Head of caudate nucleus (tissue), 42 donors: ENCODE measurements around the gene AKAP5.

Experiments used
- DNase-seq, 42 donors: peaks; one replicate each; pipeline versions ENCODE4 v3.0.0 to v3.0.0-alpha.2; 2020 to 2021; ENCODE audit warnings: mixed read lengths in 7 of 42
- intact Hi-C: fragments of 100-400 bp; cut with DNase I; formaldehyde crosslinking; loops from one replicate; pipeline ENCODE4 v1.15.0; 2022

The AKAP5 gene

DNA sequence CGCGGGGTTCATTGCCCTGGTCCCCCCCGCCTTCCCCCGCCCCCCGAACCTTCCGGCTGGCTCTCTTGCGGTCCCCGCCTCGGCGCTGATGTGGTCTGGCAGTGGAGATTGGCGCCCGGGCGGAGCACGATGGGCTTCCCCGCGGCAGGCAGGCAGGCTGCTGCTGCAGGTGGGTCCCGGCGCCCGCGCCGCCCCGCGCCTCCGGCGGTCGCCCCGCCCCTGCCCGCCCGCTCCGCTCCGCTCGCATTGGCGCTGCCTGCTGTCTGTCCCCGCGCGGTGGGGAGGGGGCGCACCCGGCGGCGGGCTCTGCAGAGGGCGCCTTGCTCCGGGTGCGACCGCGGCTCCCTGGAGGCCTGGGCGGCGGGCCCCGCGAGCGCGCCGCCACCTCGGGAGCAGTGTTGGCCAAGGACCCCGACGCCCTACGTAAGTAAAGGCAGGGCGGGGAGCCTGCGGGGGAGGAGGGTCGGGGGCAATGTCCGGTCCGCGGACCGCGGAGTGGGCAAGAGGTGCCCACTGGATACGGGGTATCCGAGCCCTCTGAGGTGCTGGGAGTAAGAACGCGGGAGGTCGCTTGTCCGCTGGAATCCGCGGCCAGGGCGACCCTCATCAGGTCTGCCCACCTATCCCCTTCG lies at the start of gene AKAP5:
AKAP5 (plus strand) TSS at position 309 of the 632 bp plus-strand sequence. CDS start 2,896 bp downstream, outside the sequence.
- intact Hi-C loops, result no loop called here

GRCh38 chr14:64416348-64416932 lies 48.9 kb upstream of the AKAP5 start:
- no peak for DNase-seq
- intact Hi-C loops, result no loop called here

More for the DNA sequence above, at the start of gene AKAP5:
- DNase-seq, result peak; percentile 40 to 93 (median 84)

- intact Hi-C loops, result no loop called here
- DNase-seq, result no peak
Observed at GRCh38 chr14:64417055-64417770, 48.1 kb upstream of the AKAP5 start.

- intact Hi-C loops, result no loop called here
- peak in 5 of 42 donors; percentile 29 to 53 (median 38) for DNase-seq
Observed at GRCh38 chr14:64417771-64418125, 47.6 kb upstream of the AKAP5 start.

GRCh38 chr14:64419003-64419402 lies 46.3 kb upstream of the AKAP5 start:
- DNase-seq, result no peak

DNA sequence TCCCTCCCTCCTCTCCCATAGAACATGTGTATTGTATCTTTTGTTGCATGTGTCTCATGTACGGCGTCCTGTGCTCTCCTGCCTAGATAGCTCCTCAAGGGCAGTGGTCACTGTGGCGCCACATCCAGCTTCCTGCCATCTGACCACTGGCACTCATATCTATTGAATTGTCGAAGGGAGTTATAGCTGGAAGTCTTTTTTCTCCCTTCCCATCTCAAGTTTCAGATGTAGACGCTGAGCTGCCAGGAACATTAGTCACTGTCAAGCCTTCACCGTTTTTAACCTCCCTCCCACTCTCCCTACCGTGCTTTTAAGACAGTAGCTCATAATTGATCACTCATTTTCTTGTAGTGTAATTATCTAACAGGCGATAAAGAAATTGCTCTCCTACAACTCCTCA lies 44.1 kb upstream of the AKAP5 start:
- DNase-seq, result peak in 22 of 42 donors; percentile 20 to 84 (median 48)
- intact Hi-C loops, result no loop called here

More at GRCh38 chr14:64419003-64419402, 46.3 kb upstream of the AKAP5 start:
- intact Hi-C loops, result no loop called here

DNA sequence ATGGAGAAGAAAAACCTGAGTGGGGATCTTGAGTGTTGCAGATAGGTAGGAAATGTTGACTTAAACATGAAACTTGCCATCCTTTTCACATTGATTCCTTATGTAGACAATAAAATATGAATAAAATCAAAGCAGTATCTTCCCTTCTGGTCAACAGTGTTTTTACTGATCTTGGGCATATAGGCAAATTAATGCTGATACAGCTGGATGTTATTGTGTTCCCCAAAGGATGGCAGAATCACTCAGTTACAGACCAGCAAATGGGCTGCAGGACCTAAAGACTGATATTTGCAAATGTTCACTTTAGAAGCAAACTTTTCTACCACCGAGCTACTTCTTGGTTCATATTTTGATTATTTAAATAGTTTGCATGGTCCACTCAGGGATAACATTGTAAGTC lies 43.3 kb upstream of the AKAP5 start:
- intact Hi-C loops, result no loop called here
- DNase-seq, result no peak

DNA sequence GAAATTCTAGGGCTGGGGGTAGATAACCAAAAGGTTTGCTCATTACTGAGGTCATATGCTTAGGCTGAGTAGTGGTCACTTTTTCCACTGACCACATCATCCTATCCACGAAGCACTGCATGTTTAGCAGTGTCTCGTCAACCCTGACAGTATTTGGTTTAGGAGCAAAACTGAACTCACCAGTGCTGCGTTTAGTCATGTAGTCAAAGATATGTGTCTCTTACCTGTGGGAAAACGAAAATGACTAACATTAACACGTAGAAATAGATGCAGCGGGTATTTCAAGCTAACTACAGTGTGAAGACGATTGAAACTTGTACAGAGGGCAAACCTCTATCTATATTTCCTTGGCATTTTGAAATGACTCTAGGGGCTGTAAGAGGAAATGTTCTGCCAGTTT lies 42.5 kb upstream of the AKAP5 start:
- DNase-seq, result no peak
- intact Hi-C loops, result no loop called here

- intact Hi-C loops, result no loop called here
- peak; percentile 15 to 91 (median 68) for DNase-seq
Observed at GRCh38 chr14:64423987-64424386, 41.3 kb upstream of the AKAP5 start.

DNA sequence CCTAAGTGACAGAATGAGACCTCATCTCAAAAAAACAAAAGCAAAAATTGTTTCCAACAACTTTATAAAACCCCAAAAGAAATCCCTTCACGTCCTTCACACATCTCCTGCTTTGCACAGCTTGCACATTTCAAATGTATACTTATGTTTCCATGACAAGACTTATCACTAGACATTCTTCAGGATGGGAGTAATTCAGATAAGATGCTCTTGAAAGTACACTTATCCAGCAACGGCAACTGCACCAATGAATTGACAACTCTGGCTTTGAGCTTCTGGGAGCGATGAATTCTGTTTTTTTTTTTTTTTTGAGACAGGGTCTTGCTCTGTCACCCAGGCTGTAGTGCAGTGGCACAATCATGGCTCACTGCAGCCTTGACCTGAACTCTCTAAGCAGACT lies 30.8 kb upstream of the AKAP5 start:
- no peak for DNase-seq
- intact Hi-C loops, result no loop called here

DNA sequence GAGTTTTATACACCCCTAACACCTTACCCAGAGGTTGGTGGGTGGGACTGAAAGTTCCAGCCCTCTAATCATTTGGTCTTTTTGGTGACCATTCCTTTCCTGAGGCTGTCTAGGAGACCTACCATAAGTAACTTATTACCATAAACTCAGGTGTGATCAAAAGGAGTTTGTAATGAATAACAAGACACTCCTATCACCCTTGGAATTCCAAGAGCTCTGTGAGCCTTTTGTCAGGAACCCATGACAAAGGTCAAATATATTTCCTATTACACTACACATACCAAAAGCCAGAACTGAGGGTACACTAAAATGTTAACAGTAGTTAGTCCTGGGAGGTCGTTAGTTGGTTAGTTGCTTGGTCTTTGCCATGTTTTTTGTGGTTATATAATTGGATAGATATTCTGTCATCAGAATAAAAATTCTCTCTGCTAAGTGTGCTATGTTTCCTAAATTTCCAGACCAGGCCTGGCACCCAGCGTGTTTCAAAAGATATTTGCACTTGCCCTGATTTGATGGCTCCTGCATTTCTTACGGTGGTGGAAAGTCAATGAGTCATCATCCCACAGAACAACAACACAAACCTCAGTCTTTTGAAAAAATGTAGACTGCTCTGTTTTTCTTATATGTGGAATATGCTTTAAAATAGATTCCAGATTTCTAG lies 27.0 kb upstream of the AKAP5 start:
- peak in 5 of 42 donors; percentile 20 to 51 (median 32) for DNase-seq
- intact Hi-C loops, result no loop called here

- intact Hi-C loops, result no loop called here
- DNase-seq, result peak in 29 of 42 donors; percentile 5 to 85 (median 49)
Observed at GRCh38 chr14:64439141-64439540, 26.2 kb upstream of the AKAP5 start.

DNA sequence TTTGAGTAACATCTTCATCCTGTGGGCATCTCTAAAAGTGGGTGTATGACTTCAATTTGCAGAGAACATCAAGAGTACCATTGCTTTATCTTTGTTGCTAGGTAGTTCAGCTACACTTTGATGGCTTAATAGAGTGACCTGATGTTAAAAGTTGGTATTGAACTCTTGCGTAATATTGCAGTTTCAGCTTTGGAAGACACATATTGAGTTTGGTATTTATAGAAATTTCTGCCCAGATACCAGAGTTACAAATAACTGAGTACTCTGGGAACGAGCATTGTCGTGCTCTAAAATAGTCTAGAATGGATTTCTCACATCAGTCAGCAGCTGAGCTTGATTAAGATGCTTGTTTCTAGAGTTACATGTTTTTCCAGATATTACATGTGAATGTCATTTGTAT lies 24.8 kb upstream of the AKAP5 start:
- intact Hi-C loops, result no loop called here
- DNase-seq, result no peak

GRCh38 chr14:64442300-64442988 lies 22.9 kb upstream of the AKAP5 start:
- no peak for DNase-seq
- intact Hi-C loops, result no loop called here

GRCh38 chr14:64444140-64444539 lies 21.2 kb upstream of the AKAP5 start:
- intact Hi-C loops, result no loop called here
- DNase-seq, result no peak

- intact Hi-C loops, result no loop called here
- peak in 1 of 42 donors; percentile 9 for DNase-seq
Observed at GRCh38 chr14:64444984-64445845, 20.1 kb upstream of the AKAP5 start.

DNA sequence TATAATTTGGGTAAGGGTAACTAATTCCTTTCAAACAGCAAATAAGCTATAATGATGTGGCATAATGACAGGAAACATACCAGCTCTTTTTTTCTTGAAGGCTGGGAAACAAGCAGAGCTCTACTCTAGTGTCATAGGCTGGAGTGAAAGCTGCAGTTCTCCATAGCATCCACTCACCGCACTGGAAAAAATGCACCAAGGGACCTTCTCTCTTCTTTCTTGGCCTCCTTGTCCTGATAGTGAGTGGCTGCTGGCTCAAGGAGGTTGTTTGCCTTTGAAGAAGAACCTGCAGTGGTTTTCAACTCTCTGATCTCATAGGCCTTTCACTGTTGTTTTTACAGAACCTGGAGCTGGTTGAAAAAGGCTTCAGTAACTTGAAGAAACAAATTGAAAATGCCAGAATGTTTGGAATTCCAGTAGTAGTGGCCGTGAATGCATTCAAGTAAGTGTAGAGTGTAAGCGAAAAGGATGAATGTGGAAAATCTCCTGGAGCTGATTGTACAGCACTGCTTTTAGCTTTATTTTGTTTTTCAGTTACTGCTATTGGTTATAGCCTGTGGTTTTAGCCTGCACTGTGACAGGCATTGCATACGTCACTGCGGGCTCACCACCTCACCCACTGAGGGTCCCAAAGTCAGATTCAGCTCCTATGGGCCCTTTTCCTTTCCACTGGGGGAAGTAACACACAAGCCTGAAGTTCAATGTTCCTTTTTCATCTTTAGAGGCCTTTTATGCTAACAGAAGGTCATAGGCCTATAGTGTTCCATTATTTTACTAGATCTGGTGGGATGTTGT lies 17.2 kb upstream of the AKAP5 start:
- no peak for DNase-seq
- intact Hi-C loops, result no loop called here

DNA sequence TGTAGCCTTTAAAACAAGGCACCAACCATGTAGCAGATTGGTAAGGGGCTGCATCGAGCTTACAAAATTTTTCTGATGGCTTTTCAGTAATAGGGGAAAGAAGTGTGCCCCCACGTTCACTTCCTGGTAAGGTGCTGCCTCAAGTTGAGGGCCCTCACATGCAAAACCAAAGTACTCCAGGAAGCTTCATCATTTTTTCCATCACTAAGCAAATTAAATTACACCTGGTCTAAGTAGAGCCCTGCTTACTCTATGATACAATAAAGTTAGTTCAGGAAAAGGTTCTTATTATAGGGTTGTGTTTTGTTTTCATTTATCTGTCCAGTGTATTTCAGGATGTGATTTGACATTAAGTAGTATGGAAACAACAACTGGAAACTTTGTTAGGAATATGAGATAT lies 15.0 kb upstream of the AKAP5 start:
- intact Hi-C loops, result no loop called here

More for the DNA sequence above, 15.0 kb upstream of the AKAP5 start:
- no peak for DNase-seq
